Testis (tissue), 2 donors: ENCODE measurements around the gene OR1K1.
"Not testable (repeated sequence)": the region's sequence is repeated elsewhere in the genome, so short reads cannot be mapped to it uniquely, and the experiment has no call there.

ENCODE experiments used
- POLR2A ChIP-seq: fragments of 450-650 bp; IDR thresholded peaks from one replicate; pipeline ENCODE4 v1.6.1; 2017; ENCODE audit warnings: antibody characterized with exemption, mild to moderate bottlenecking, moderate library complexity
- TF ChIP-seq, protein P1 (sequence below), 3 experiments: fragments of 450-650 bp in 2 of 3; fragments of 200-600 bp in 1 of 3; sonication (generic) in 1 of 3; IDR thresholded peaks; one replicate each; pipeline ENCODE4 v1.5.1; 2016 to 2019; ENCODE audit warnings: antibody characterized with exemption in 3 of 3, mild to moderate bottlenecking in 2 of 3, moderate library complexity in 1 of 3

GRCh38 chr9:122828965-122829284 is 29.0 kb downstream of the OR1K1 start:
- TF ChIP-seq, protein P1, sequence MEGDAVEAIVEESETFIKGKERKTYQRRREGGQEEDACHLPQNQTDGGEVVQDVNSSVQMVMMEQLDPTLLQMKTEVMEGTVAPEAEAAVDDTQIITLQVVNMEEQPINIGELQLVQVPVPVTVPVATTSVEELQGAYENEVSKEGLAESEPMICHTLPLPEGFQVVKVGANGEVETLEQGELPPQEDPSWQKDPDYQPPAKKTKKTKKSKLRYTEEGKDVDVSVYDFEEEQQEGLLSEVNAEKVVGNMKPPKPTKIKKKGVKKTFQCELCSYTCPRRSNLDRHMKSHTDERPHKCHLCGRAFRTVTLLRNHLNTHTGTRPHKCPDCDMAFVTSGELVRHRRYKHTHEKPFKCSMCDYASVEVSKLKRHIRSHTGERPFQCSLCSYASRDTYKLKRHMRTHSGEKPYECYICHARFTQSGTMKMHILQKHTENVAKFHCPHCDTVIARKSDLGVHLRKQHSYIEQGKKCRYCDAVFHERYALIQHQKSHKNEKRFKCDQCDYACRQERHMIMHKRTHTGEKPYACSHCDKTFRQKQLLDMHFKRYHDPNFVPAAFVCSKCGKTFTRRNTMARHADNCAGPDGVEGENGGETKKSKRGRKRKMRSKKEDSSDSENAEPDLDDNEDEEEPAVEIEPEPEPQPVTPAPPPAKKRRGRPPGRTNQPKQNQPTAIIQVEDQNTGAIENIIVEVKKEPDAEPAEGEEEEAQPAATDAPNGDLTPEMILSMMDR (IDR thresholded peaks at IDR 0.05): not testable (repeated sequence)
- not testable (repeated sequence) for TF ChIP-seq POLR2A
